Hepatocyte (in vitro differentiated cells): ENCODE data around the gene RPL39L. TPM values are rescaled to one million over a fixed set of nuclear protein-coding genes. Genes with fewer than 3 reads are reported as not detected.

Source experiments
- DNase-seq: peaks from one replicate; pipeline ENCODE4 v3.0.0-alpha.2; 2016; ENCODE audit warnings: low spot score
- H2AFZ ChIP-seq: fragments of 200-600 bp; sonication (generic); 2 replicates; pipeline ENCODE4 v1.6.0; 2016; ENCODE audit warnings: antibody characterized with exemption, mild to moderate bottlenecking
- H3K27ac ChIP-seq: fragments of 200-600 bp; sonication (generic); 2 replicates; pipeline ENCODE4 v1.5.1; 2016; ENCODE audit warnings: mild to moderate bottlenecking
- H3K27me3 ChIP-seq: fragments of 200-600 bp; sonication (generic); 2 replicates; pipeline ENCODE4 v1.6.1; 2016
- H3K36me3 ChIP-seq: fragments of 200-600 bp; sonication (generic); replicated peaks from 2 replicates; pipeline ENCODE4 v1.5.1; 2016; ENCODE audit warnings: low read depth; ENCODE audit not compliant: insufficient read depth
- H3K4me1 ChIP-seq: fragments of 200-600 bp; sonication (generic); 2 replicates; pipeline ENCODE4 v1.5.1; 2016; ENCODE audit warnings: mild to moderate bottlenecking, moderate library complexity; ENCODE audit not compliant: insufficient read depth
- H3K4me2 ChIP-seq: fragments of 200-600 bp; sonication (generic); 2 replicates; pipeline ENCODE4 v1.6.0; 2016
- H3K4me3 ChIP-seq: fragments of 200-600 bp; sonication (generic); 2 replicates; pipeline ENCODE4 v1.5.1; 2016; ENCODE audit warnings: mild to moderate bottlenecking
- H3K79me2 ChIP-seq: fragments of 200-600 bp; sonication (generic); 2 replicates; pipeline ENCODE4 v1.6.0; 2017; ENCODE audit warnings: mild to moderate bottlenecking
- H3K9me2 ChIP-seq: fragments of 200-600 bp; sonication (generic); replicated peaks from 2 replicates; pipeline ENCODE4 v1.6.0; 2017; ENCODE audit warnings: mild to moderate bottlenecking; ENCODE audit not compliant: insufficient read depth
- H3K9me3 ChIP-seq: fragments of 200-600 bp; sonication (generic); 2 replicates; pipeline ENCODE4 v1.5.1; 2016; ENCODE audit warnings: low read depth, mild to moderate bottlenecking
- H4K20me1 ChIP-seq: fragments of 200-600 bp; sonication (generic); 2 replicates; pipeline ENCODE4 v1.6.0; 2016; ENCODE audit warnings: mild to moderate bottlenecking; ENCODE audit not compliant: insufficient read depth, poor library complexity, severe bottlenecking
- CTCF ChIP-seq: fragments of 200-600 bp; sonication (generic); IDR thresholded peaks from 2 replicates; pipeline ENCODE4 v1.5.1; 2016; ENCODE audit warnings: antibody characterized with exemption, mild to moderate bottlenecking; ENCODE audit not compliant: poor library complexity
- EZH2 ChIP-seq: fragments of 200-600 bp; sonication (generic); IDR thresholded peaks from 2 replicates; pipeline ENCODE4 v1.6.1; 2016; ENCODE audit warnings: antibody characterized with exemption, mild to moderate bottlenecking, borderline replicate concordance
- EZH2phosphoT487 ChIP-seq: fragments of 200-600 bp; sonication (generic); IDR thresholded peaks from one replicate; pipeline ENCODE4 v1.6.1; 2018; ENCODE audit warnings: antibody characterized with exemption, mild to moderate bottlenecking, low read depth, moderate library complexity; ENCODE audit not compliant: unreplicated experiment, severe bottlenecking
- WGBS: methylation state at CpG from one replicate; pipeline ENCODE4 v1.1.6; 2016; ENCODE audit warnings: low lambda C conversion rate; ENCODE audit errors: missing lambda C conversion rate; 5-methylcytosine and 5-hydroxymethylcytosine counted together
- polyA plus RNA-seq: library from polyadenylated mRNA; unstranded; fragments of >200 nt; fragmentation: Nextera tagmentation; extraction: Ambion mirVana; gene quantifications from 2 replicates; pipeline ENCODE4 v1.2.1, GENCODE V29; 2016
- total RNA-seq: library from RNA; depleted of rRNA; stranded (reverse); fragments of >200 nt; gene quantifications from 2 replicates; pipeline ENCODE4 v1.2.3, GENCODE V29; 2014

RPL39L gene
- total and polyA plus RNA-seq, 2 experiments from 2014 or later = 9.7 to 11.1 TPM

DNA sequence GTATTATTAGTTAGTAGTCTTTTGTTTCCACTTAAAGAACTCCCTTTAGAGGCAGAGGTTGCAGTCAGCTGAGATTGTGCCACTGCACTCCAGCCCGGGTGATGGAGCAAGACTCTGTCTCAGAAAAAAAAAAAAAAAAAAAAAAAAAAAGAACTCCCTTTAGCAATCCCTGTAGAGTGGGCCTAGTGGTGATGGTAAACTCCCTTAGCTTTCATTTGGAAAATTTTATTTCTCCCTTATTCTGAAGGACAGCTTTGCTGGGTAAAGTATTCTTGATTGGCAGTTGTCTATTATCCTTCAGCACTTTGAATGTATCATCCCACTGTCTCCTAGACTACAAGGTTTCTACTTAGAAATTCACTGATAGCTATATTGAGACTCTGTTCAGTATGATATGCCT, 46.0 kb downstream of the RPL39L start:
- Histone ChIP-seq H3K9me3 (peaks cover 7% of the 10 kb centered on the region), H3K79me2 (no peaks in the 10 kb centered on the region), H2AFZ (no peak overlapping the region), H3K27ac (no peak overlapping the region), H3K4me2 (no peak overlapping the region), H3K4me1 (no peaks in the 10 kb centered on the region), H3K36me3 (no peaks in the 10 kb centered on the region), H3K9me2 (no peaks in the 10 kb centered on the region), H3K4me3 (no peak overlapping the region), H4K20me1 (no peaks in the 10 kb centered on the region), H3K27me3 (no peaks in the 10 kb centered on the region)
- 88% methylated on average over 1 of the region's 1 CpG for WGBS
- DNase-seq = no peak
- TF ChIP-seq EZH2phosphoT487 (no peak), EZH2 (no peak), CTCF (no peak)

DNA sequence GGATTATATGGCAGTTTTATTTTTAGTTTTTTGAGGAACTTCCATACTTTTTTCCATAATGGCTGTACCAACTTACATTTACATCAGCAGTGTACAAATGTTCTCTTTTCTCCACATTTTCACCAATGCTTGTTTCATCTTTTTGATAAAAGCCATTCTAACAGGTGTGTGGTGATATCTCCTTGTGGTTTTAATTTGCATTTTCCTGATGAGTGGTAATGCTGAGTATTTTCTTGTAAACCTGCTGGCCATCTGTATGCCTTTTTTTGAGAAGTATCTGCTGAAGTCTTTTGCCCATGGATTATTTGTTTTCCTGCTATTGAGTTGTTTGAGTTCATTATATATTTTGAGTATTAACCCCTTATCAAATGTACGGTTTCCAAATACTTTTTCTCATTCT, 50.6 kb downstream of the RPL39L start:
- Histone ChIP-seq H3K9me3 (no peaks in the 10 kb centered on the region), H3K36me3 (no peaks in the 10 kb centered on the region), H4K20me1 (no peaks in the 10 kb centered on the region), H3K4me2 (no peak overlapping the region), H3K27ac (no peak overlapping the region), H3K79me2 (no peaks in the 10 kb centered on the region), H3K27me3 (no peaks in the 10 kb centered on the region), H2AFZ (no peak overlapping the region), H3K4me3 (no peak overlapping the region), H3K9me2 (no peaks in the 10 kb centered on the region), H3K4me1 (no peaks in the 10 kb centered on the region)
- DNase-seq = no peak
- WGBS = 100% methylated on average over 1 of the region's 1 CpG
- TF ChIP-seq EZH2phosphoT487 = no peak
- TF ChIP-seq CTCF = no peak
- TF ChIP-seq EZH2 = no peak

- 89% methylated on average over 3 of the region's 3 CpGs for WGBS
- Histone ChIP-seq H2AFZ (no peak overlapping the region), H3K4me1 (no peaks in the 10 kb centered on the region), H3K79me2 (no peaks in the 10 kb centered on the region), H3K27me3 (no peaks in the 10 kb centered on the region), H3K27ac (no peak overlapping the region), H4K20me1 (no peaks in the 10 kb centered on the region), H3K36me3 (no peaks in the 10 kb centered on the region), H3K9me3 (no peaks in the 10 kb centered on the region), H3K9me2 (no peaks in the 10 kb centered on the region), H3K4me3 (no peak overlapping the region), H3K4me2 (no peak overlapping the region)
- TF ChIP-seq CTCF = no peak
- TF ChIP-seq EZH2 = no peak
- no peak for TF ChIP-seq EZH2phosphoT487
- DNase-seq = no peak
Measured at GRCh38 chr3:187086831-187087230, 52.5 kb downstream of the RPL39L start.

GRCh38 chr3:187085933-187086332, 53.4 kb downstream of the RPL39L start:
- Histone ChIP-seq H4K20me1 (no peaks in the 10 kb centered on the region), H3K27me3 (no peaks in the 10 kb centered on the region), H2AFZ (no peak overlapping the region), H3K4me3 (no peak overlapping the region), H3K9me3 (no peaks in the 10 kb centered on the region), H3K4me1 (no peaks in the 10 kb centered on the region), H3K36me3 (no peaks in the 10 kb centered on the region), H3K4me2 (no peak overlapping the region), H3K79me2 (no peaks in the 10 kb centered on the region), H3K27ac (no peak overlapping the region), H3K9me2 (no peaks in the 10 kb centered on the region)
- 95% methylated on average over 1 of the region's 1 CpG for WGBS
- DNase-seq = no peak
- no peak for TF ChIP-seq EZH2phosphoT487
- TF ChIP-seq EZH2 = no peak
- no peak for TF ChIP-seq CTCF
